Measurements from ENCODE around the gene CHIC2.

CHIC2 gene

GRCh38 chr4:54103190-54103574, 38.8 kb upstream of the CHIC2 start:
- no peak for TF ChIP-seq CTCF (IDR thresholded peaks at IDR 0.05; ENCODE audit: borderline replicate concordance, control extremely low read depth, extremely low read depth, insufficient read depth, missing control alignments)
- DNase-seq (ENCODE audit: low spot score): no peak
- in situ Hi-C loops (cut with MboI; ENCODE audit: low sequenced_read_pairs, unreplicated experiment): no loop called here

- TF ChIP-seq CTCF (IDR thresholded peaks at IDR 0.05; ENCODE audit: borderline replicate concordance, control extremely low read depth, extremely low read depth, insufficient read depth, missing control alignments): no peak
- in situ Hi-C loops (cut with MboI; ENCODE audit: low sequenced_read_pairs, unreplicated experiment): no loop called here
- no peak for DNase-seq (ENCODE audit: low spot score)
These were observed 38.2 kb upstream of the CHIC2 start for GRCh38 chr4:54102531-54103106.

- in situ Hi-C loops (cut with MboI; ENCODE audit: low sequenced_read_pairs, unreplicated experiment): no loop called here
- TF ChIP-seq CTCF (IDR thresholded peaks at IDR 0.05; ENCODE audit: borderline replicate concordance, control extremely low read depth, extremely low read depth, insufficient read depth, missing control alignments): no peak
These were observed 37.0 kb upstream of the CHIC2 start for GRCh38 chr4:54101190-54102041.

GRCh38 chr4:54100595-54101189, 36.3 kb upstream of the CHIC2 start:
- TF ChIP-seq CTCF (IDR thresholded peaks at IDR 0.05; ENCODE audit: borderline replicate concordance, control extremely low read depth, extremely low read depth, insufficient read depth, missing control alignments): no peak
- in situ Hi-C loops (cut with MboI; ENCODE audit: low sequenced_read_pairs, unreplicated experiment): no loop called here
- no peak for DNase-seq (ENCODE audit: low spot score)

More at GRCh38 chr4:54101190-54102041, 37.0 kb upstream of the CHIC2 start:
- DNase-seq (ENCODE audit: low spot score): no peak

GRCh38 chr4:54099748-54100574, 35.6 kb upstream of the CHIC2 start, which contains the start of gene GSX2:
GSX2 (plus strand) TSS chr4:54100163; CDS start chr4:54100345, 182 bp downstream.
- in situ Hi-C loops (cut with MboI; ENCODE audit: low sequenced_read_pairs, unreplicated experiment): no loop called here
- DNase-seq (ENCODE audit: low spot score): peak; percentile 35
- no peak for TF ChIP-seq CTCF (IDR thresholded peaks at IDR 0.05; ENCODE audit: borderline replicate concordance, control extremely low read depth, extremely low read depth, insufficient read depth, missing control alignments)

- TF ChIP-seq CTCF (IDR thresholded peaks at IDR 0.05; ENCODE audit: borderline replicate concordance, control extremely low read depth, extremely low read depth, insufficient read depth, missing control alignments): no peak
- in situ Hi-C loops (cut with MboI; ENCODE audit: low sequenced_read_pairs, unreplicated experiment): no loop called here
- DNase-seq (ENCODE audit: low spot score): peak; percentile 38
These were observed 34.9 kb upstream of the CHIC2 start for GRCh38 chr4:54099287-54099747.

Measured in GM13976 (cell line).